ENCODE measurements around the gene CEP120.

- TF ChIP-seq, protein P1, sequence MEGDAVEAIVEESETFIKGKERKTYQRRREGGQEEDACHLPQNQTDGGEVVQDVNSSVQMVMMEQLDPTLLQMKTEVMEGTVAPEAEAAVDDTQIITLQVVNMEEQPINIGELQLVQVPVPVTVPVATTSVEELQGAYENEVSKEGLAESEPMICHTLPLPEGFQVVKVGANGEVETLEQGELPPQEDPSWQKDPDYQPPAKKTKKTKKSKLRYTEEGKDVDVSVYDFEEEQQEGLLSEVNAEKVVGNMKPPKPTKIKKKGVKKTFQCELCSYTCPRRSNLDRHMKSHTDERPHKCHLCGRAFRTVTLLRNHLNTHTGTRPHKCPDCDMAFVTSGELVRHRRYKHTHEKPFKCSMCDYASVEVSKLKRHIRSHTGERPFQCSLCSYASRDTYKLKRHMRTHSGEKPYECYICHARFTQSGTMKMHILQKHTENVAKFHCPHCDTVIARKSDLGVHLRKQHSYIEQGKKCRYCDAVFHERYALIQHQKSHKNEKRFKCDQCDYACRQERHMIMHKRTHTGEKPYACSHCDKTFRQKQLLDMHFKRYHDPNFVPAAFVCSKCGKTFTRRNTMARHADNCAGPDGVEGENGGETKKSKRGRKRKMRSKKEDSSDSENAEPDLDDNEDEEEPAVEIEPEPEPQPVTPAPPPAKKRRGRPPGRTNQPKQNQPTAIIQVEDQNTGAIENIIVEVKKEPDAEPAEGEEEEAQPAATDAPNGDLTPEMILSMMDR (IDR thresholded peaks at IDR 0.05 in 4 of 5, conservative IDR thresholded peaks at IDR 0.05 in 1 of 5) = no peak
- no peak for TF ChIP-seq POLR2A (IDR thresholded peaks at IDR 0.05)
These were observed 25.0 kb downstream of the CEP120 start for GRCh38 chr5:123398058-123398733.

Data from gastrocnemius medialis (tissue), 4 donors.